ENCODE results near the gene CPEB4. TPM values are rescaled to one million over a fixed set of nuclear protein-coding genes. Genes with fewer than 3 reads are reported as not detected.

CPEB4 gene
- total and polyA plus RNA-seq, 2 donors (not counting 3 experiments of a cell fraction or from before 2014, with no cell fraction given), result 11.3 to 16.4 TPM

DNA sequence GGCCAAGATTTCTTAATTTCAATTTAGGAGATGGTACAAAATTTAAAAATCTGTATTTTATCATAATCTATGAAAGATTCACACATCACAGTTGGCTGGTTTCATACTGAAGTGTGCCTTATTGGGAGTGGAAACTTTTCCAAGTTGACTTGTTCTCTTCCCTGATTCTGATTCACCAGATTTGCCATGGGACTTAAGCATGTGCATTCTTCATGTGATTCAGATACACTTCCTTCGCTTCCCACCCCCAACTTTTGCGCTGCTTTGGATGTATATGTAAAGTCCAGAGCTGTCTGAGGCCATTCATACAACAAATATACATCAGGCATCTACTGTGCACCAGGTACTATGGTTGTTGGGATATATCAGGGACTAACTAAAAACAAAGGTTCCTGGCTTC is 34.4 kb downstream of the CPEB4 start:
- BruUV-seq (replicated peaks), result no TSS peak
- intact Hi-C loops (cut with micrococcal nuclease), result no loop called here
- H3K27ac ChIP-seq (ENCODE audit: insufficient read depth, low read depth, low read length), result no peak overlapping the region
- POLR2A ChIA-PET, result no interaction called here
- TF ChIP-seq POLR2A (IDR thresholded peaks at IDR 0.05; ENCODE audit: low read depth, low read length), result no peak
- no peak overlapping the region for H2AFZ ChIP-seq (ENCODE audit: low read depth, low read length)
- H4K20me1 ChIP-seq (replicated peaks; ENCODE audit: control insufficient read depth, extremely low read depth, insufficient read depth, low read length), result no peaks in the 10 kb centered on the region
- H3K9me1 ChIP-seq (replicated peaks; ENCODE audit: control insufficient read depth, extremely low read depth, insufficient read depth, low read length), result no peaks in the 10 kb centered on the region
- no peaks in the 10 kb centered on the region for H3K9me3 ChIP-seq (replicated peaks; ENCODE audit: control insufficient read depth, insufficient read depth, low read length)
- no peak overlapping the region for H3K4me3 ChIP-seq (replicated peaks in 1 of 3; ENCODE audit: insufficient read depth in 1 of 3, low read depth in 1 of 3, low read length in 3 of 3)
- H3K4me1 ChIP-seq (ENCODE audit: control insufficient read depth, extremely low read depth, insufficient read depth, low read length), result peaks cover 36% of the 10 kb centered on the region
- CTCF ChIA-PET, result interaction anchor here (1.4 to 1.8 kb wide), 4 partner anchors 9 to 349 kb away, joined by 4 to 7 read pairs (median 6); partner anchors contain the start of gene BOD1
- dilution Hi-C loops (cut with MboI; ENCODE audit: extremely low pct_ligation_motif_present, low sequenced_read_pairs), result no loop called here
- DNase-seq (ENCODE audit: low read depth, low spot score) (no peak), FAIRE-seq (no peak)
- H3K36me3 ChIP-seq (ENCODE audit: control insufficient read depth in 2 of 2, extremely low read depth in 1 of 2, insufficient read depth in 2 of 2, low read length in 2 of 2), result no peaks in the 10 kb centered on the region
- H3K4me2 ChIP-seq (ENCODE audit: insufficient read depth, low read length), result no peak overlapping the region
- no peaks in the 10 kb centered on the region for H3K27me3 ChIP-seq (ENCODE audit: control insufficient read depth in 2 of 2, insufficient read depth in 2 of 2, low read length in 2 of 2)
- H3K79me2 ChIP-seq (ENCODE audit: control insufficient read depth, insufficient read depth, low read length), result peaks cover 27% of the 10 kb centered on the region
- H3K9ac ChIP-seq (replicated peaks; ENCODE audit: extremely low read depth, insufficient read depth, low read length), result no peak overlapping the region

GRCh38 chr5:173923218-173924095 is 35.3 kb downstream of the CPEB4 start:
- peak overlapping the region; percentile 52 for H3K4me2 ChIP-seq (ENCODE audit: insufficient read depth, low read length)
- dilution Hi-C loops (cut with MboI; ENCODE audit: extremely low pct_ligation_motif_present, low sequenced_read_pairs), result no loop called here
- peaks cover 23% of the 10 kb centered on the region for H3K79me2 ChIP-seq (ENCODE audit: control insufficient read depth, insufficient read depth, low read length)

More at GRCh38 chr5:173923218-173924095, 35.3 kb downstream of the CPEB4 start:
- DNase-seq (ENCODE audit: low read depth, low spot score) (peak; percentile 65), FAIRE-seq (peak; percentile 57)
- no peak for TF ChIP-seq EZH2 (IDR thresholded peaks at IDR 0.05; ENCODE audit: borderline replicate concordance, low read depth, low read length, severe bottlenecking)
- no peak for TF ChIP-seq POLR2A (IDR thresholded peaks at IDR 0.05; ENCODE audit: low read depth, low read length)
- TF ChIP-seq MAX (IDR thresholded peaks at IDR 0.05; ENCODE audit: insufficient read depth, insufficient read length), result no peak
- TF ChIP-seq, protein P1, sequence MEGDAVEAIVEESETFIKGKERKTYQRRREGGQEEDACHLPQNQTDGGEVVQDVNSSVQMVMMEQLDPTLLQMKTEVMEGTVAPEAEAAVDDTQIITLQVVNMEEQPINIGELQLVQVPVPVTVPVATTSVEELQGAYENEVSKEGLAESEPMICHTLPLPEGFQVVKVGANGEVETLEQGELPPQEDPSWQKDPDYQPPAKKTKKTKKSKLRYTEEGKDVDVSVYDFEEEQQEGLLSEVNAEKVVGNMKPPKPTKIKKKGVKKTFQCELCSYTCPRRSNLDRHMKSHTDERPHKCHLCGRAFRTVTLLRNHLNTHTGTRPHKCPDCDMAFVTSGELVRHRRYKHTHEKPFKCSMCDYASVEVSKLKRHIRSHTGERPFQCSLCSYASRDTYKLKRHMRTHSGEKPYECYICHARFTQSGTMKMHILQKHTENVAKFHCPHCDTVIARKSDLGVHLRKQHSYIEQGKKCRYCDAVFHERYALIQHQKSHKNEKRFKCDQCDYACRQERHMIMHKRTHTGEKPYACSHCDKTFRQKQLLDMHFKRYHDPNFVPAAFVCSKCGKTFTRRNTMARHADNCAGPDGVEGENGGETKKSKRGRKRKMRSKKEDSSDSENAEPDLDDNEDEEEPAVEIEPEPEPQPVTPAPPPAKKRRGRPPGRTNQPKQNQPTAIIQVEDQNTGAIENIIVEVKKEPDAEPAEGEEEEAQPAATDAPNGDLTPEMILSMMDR (IDR thresholded peaks at IDR 0.05; ENCODE audit: extremely low read depth in 1 of 2, insufficient read depth in 1 of 2, low read depth in 1 of 2, low read length in 2 of 2), result no peak
- no peak for TF ChIP-seq JUN (IDR thresholded peaks at IDR 0.05; ENCODE audit: borderline replicate concordance, insufficient read depth, insufficient read length, low read depth)
- TF ChIP-seq MYC (IDR thresholded peaks at IDR 0.05; ENCODE audit: low read depth, low read length), result no peak
- TF ChIP-seq FOS (IDR thresholded peaks at IDR 0.05; ENCODE audit: borderline replicate concordance, insufficient read depth, low read length), result no peak
- no peak for TF ChIP-seq GATA2 (IDR thresholded peaks at IDR 0.05; ENCODE audit: insufficient read depth, insufficient read length, low read depth, low read length)
- TF ChIP-seq POLR2AphosphoS5 (IDR thresholded peaks at IDR 0.05; ENCODE audit: insufficient read depth, low read depth, low read length), result no peak
- no peak overlapping the region for H3K4me3 ChIP-seq (replicated peaks in 1 of 3; ENCODE audit: insufficient read depth in 1 of 3, low read depth in 1 of 3, low read length in 3 of 3)
- no TSS peak for BruUV-seq (replicated peaks)
- no peaks in the 10 kb centered on the region for H3K36me3 ChIP-seq (ENCODE audit: control insufficient read depth in 2 of 2, extremely low read depth in 1 of 2, insufficient read depth in 2 of 2, low read length in 2 of 2)
- no peak overlapping the region for H3K9ac ChIP-seq (replicated peaks; ENCODE audit: extremely low read depth, insufficient read depth, low read length)
- H3K27me3 ChIP-seq (ENCODE audit: control insufficient read depth in 2 of 2, insufficient read depth in 2 of 2, low read length in 2 of 2), result no peaks in the 10 kb centered on the region
- intact Hi-C loops (cut with micrococcal nuclease), result no loop called here
- H3K9me3 ChIP-seq (replicated peaks; ENCODE audit: control insufficient read depth, insufficient read depth, low read length), result no peaks in the 10 kb centered on the region
- CTCF ChIA-PET, result interaction anchor here (0.7 to 3.7 kb wide), 12 partner anchors 10 to 388 kb away, joined by 3 to 41 read pairs (median 4); partner anchors contain the start of gene BOD1
- H3K27ac ChIP-seq (ENCODE audit: insufficient read depth, low read depth, low read length), result no peak overlapping the region
- POLR2A ChIA-PET, result interaction anchor here (1.1 kb wide), 1 partner anchor 33 kb away, joined by 3 read pairs; no protein-coding TSS in a partner anchor
- no peak overlapping the region for H2AFZ ChIP-seq (ENCODE audit: low read depth, low read length)
- H4K20me1 ChIP-seq (replicated peaks; ENCODE audit: control insufficient read depth, extremely low read depth, insufficient read depth, low read length), result no peaks in the 10 kb centered on the region
- peaks cover 36% of the 10 kb centered on the region for H3K4me1 ChIP-seq (ENCODE audit: control insufficient read depth, extremely low read depth, insufficient read depth, low read length)
- H3K9me1 ChIP-seq (replicated peaks; ENCODE audit: control insufficient read depth, extremely low read depth, insufficient read depth, low read length), result no peaks in the 10 kb centered on the region

All from endothelial cell of umbilical vein (primary cell).